HG03095 (cell line): ENCODE data around the gene PEPD.

ENCODE experiments used
- ATAC-seq: cut with Tn5 transposase; IDR thresholded peaks from one replicate; pipeline ENCODE4 v1.9.1; 2021; ENCODE audit warnings: moderate library complexity; ENCODE audit not compliant: unreplicated experiment

PEPD gene

GRCh38 chr19:33460221-33460908 is 61.2 kb downstream of the PEPD start:
- ATAC-seq = no peak

DNA sequence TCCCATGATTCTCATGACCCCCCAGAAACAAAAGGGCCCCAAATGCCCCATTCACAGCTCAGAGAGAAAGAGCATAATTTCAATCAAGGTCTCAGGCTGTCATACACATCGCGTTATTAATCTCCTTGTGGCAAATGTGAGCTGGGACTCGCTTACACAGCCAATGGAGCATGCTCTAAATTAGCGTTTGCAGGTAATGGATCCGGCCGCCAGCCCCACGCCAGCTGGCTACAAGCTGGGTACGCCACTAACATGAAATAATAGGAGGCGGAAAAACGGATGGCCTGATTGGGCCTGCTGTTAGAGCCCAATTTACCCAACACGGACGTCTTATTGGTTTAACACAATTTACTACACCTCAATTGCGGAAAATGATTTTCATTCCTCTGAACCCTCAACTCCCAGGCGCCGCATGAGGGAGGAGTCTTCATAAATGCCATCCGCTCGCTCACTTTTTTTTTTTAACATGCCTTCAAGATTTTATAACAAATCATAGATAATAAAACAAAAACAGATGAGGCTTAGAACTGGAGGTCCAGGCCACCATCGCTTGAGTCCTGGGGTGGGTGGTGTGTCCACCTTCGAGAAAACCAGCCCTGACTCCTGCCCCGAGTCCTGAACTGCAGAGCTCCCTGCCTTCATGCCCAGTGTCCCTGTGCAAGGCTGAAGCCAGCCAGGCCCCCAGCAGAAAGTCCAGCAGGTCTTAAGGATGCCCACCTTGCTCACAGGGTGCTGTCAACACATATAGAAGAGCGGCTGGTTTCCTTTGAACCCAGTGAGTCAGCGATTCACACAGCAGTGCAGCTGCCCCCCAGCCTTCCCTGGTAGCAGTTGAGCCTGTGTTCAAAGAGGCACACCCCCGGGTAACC is 62.1 kb downstream of the PEPD start:
- ATAC-seq = no peak

DNA sequence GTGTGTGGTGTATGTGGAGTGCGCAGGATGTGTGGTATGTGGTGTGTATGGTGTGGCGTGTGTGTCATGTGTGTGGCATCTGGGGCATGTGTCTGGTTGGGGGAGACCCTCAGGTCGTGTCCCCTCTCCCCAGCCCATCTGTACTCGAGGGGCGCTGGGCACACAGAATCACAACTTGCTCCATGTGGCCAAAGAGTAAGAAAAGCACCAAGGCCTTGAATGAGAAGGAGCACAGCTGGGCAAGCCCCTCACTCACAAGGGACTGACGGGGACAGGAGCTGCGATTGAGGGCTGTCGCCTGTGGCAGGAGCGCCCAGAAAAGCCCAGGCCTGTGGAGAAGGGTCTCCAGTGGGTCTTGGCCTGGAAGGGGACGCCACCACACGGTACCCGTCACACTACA is 62.8 kb downstream of the PEPD start:
- ATAC-seq = no peak

DNA sequence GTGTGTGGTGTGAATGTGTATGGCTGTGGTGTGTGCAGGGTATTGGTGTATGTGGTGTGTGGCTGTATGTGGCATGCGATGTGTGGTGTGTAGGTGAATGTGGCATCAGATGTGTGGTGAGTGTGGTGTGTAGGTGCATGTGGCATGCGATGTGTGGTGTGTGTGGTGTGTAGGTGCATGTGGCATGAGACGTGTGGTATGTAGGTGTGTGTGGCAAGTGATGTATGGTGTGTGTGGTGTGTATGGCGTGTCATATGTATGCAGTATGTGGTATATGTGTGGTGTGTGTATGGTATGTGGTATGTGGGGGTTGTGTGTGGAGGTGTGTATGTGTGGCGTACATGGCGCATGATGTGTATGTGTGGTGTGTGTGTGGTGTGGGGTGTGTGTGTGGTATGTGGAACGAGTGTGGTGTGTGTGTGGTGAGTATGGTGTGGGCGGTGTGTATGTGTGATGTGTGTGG is 63.4 kb downstream of the PEPD start:
- no peak for ATAC-seq

- no peak for ATAC-seq
Measured at GRCh38 chr19:33456845-33457220, 64.8 kb downstream of the PEPD start.

GRCh38 chr19:33456076-33456844 is 65.3 kb downstream of the PEPD start:
- ATAC-seq = no peak

DNA sequence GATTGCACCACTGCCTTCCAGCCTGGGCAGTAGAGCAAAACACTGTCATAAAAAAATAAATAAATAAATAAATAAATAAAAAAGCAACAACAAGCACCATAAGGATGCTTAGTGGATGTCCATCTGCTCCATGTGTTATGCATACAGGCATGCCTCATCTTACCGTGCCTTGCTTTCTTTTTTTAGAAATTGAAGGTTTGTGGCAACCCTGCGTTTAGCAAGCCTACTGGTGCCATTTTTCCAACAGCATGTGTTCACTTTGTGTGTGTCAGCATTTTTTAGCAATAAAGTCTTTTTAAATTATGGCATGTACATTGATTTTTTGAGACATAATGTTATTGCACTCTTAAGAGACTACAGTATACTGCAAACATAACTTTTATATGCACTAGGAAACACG is 68.3 kb downstream of the PEPD start:
- no peak for ATAC-seq

- no peak for ATAC-seq
Measured at GRCh38 chr19:33450689-33451088, 70.9 kb downstream of the PEPD start.

DNA sequence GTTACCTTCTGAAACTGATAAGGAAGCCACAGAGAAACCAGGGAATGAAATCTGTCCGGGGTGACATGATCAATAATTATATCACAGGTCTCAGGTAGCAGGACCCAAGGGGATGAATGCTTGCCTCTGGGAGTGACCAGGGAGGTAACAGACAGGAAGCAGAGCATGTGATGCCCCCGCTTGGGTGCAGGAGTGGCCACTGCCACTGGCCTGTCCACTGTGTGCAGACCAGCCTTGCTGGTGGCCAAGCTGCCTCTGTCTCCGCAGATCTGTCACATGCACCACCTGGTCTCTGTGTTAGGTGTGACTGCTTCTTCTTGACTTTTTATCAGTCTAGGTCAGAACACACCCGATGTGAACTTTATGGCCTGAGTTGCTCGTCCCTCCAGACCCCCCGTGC is 71.8 kb downstream of the PEPD start:
- no peak for ATAC-seq

DNA sequence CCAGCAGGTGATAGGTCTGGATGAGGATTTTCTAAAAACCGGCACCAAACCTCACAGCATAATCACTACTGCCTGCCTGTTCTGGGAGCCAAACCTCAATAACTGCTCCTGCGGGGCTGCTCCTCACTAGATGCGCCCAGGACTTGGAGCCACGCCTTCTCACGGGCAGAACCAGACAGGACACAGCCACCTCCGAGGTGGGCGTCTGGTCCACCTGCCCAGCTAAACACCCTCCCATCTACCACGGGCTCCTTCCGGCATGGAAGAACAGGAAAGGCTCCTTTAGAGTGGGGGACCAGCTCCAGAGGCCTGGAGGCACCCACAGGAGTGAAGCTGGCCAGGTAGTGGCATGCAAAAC is 73.5 kb downstream of the PEPD start:
- no peak for ATAC-seq

- no peak for ATAC-seq
Measured at GRCh38 chr19:33447336-33448158, 74.0 kb downstream of the PEPD start.

GRCh38 chr19:33446330-33447293 is 75.0 kb downstream of the PEPD start:
- no peak for ATAC-seq

- no peak for ATAC-seq
Measured at GRCh38 chr19:33445442-33446329, 75.9 kb downstream of the PEPD start.

DNA sequence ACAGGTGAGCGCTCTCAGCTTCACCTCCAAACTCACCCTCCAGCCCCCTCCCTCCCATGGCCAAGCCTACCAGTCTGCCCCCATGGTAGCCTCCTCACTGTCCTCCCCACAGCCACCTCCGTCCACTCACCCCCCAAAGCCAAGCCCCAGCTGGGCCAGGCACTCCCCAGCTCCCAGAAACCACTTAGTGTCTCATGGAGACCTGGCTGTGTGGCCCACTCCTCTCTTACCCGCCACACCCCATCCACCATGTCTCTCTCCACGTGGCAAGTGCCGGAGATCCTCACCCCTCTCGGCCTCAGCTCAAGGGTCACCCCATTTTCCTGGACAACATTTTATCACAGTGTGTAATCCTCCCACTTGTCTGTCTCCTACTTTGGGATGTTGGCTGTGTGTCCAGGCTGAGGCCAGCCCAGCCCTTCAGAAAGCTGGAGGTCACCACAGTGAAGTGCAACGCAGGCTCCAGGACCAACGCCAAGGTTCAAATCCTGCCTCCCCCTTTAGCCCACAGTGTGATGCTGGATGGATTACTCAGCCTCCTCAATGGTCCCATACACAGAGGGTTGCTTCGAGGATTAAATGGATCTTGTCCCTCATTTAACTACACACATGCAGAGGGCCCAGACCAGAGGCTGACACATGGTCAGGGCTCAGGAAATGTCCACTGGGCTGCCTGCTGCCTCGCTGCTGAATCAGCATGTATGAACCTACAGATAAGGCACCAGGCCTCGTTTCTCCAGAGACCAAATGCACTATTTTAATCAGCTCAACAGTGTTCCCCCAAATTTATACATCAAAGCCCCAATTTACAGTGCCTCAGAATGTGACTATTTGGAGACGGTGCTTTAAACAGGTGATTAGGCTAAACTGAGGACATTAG is 76.8 kb downstream of the PEPD start:
- ATAC-seq = no peak

- no peak for ATAC-seq
Measured at GRCh38 chr19:33443638-33444561, 77.7 kb downstream of the PEPD start.

DNA sequence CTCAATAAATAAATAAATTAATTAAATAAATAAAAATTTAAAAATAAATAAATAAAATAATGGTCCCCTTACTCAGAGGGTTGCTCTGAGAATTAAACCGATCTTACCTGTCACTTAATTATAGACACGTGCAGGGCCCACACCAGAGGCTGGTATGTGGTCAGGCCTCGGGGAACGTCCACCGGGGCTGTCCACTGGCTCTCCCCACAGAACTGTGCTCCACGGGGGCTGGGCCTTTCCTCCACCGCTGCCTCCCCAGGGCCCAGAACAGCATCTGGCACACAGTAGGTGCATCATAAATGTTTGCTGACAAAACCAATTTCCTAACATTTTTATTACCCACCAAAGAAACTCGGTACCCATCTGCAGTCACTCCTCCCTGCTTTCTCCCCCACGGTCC is 78.9 kb downstream of the PEPD start:
- no peak for ATAC-seq

- no peak for ATAC-seq
Measured at GRCh38 chr19:33441828-33442227, 79.8 kb downstream of the PEPD start.
